ENCODE measurements around the gene IMMP2L. TPM values are rescaled to one million over a fixed set of nuclear protein-coding genes. Genes with fewer than 3 reads are reported as not detected.
"Not testable (repeated sequence)": the region's sequence is repeated elsewhere in the genome, so short reads cannot be mapped to it uniquely, and the experiment has no call there.

IMMP2L gene
- total and polyA plus RNA-seq, 4 donors = 7.3 to 21.1 (median 12.4) TPM

DNA sequence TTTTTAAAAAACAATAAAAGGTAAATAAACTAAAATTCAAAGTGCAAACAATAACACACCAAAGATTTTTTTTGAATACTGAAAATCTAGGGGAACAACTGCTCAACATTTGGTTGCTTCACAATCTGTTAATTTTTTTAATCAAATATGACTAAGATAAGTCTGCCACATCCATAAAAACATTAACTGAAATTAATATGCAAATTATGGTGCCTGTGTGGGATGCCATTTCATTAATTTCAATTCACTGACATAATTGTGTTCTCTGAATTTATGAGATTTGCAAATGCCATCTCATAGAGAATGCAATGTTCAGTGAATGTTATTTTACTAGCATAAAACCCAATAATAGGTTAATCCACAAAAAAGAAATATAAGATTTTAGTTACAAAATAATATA, 237.5 kb downstream of the IMMP2L start (continued):
- TF ChIP-seq JUND (IDR thresholded peaks at IDR 0.05) = no peak
- TF ChIP-seq TAF1 (conservative IDR thresholded peaks at IDR 0.05) = no peak

- Histone ChIP-seq H3K9me3 (ENCODE audit: control insufficient read depth in 4 of 4, low read length in 3 of 4) (no peaks in the 10 kb centered on the region), H3K4me1 (ENCODE audit: control insufficient read depth in 4 of 4, insufficient read depth in 4 of 4, low read length in 3 of 4) (no peaks in the 10 kb centered on the region), H3K9ac (ENCODE audit: low read depth in 1 of 2, low read length in 2 of 2) (no peak overlapping the region), H3K27me3 (ENCODE audit: control insufficient read depth in 4 of 4, insufficient read depth in 4 of 4, low read length in 3 of 4) (no peaks in the 10 kb centered on the region), H3K4me3 (ENCODE audit: low read depth in 1 of 3, low read length in 3 of 3) (no peak overlapping the region), H3K27ac (ENCODE audit: low read depth in 1 of 2, low read length in 2 of 2) (no peak overlapping the region), H3K36me3 (ENCODE audit: control insufficient read depth in 4 of 4, insufficient read depth in 3 of 4, low read depth in 1 of 4, low read length in 3 of 4) (no peaks in the 10 kb centered on the region)
- DNase-seq (ENCODE audit: low spot score) = no peak
- no peak for TF ChIP-seq GABPA (IDR thresholded peaks at IDR 0.05 in 1 of 2, conservative IDR thresholded peaks at IDR 0.05 in 1 of 2)
- TF ChIP-seq, protein P1, sequence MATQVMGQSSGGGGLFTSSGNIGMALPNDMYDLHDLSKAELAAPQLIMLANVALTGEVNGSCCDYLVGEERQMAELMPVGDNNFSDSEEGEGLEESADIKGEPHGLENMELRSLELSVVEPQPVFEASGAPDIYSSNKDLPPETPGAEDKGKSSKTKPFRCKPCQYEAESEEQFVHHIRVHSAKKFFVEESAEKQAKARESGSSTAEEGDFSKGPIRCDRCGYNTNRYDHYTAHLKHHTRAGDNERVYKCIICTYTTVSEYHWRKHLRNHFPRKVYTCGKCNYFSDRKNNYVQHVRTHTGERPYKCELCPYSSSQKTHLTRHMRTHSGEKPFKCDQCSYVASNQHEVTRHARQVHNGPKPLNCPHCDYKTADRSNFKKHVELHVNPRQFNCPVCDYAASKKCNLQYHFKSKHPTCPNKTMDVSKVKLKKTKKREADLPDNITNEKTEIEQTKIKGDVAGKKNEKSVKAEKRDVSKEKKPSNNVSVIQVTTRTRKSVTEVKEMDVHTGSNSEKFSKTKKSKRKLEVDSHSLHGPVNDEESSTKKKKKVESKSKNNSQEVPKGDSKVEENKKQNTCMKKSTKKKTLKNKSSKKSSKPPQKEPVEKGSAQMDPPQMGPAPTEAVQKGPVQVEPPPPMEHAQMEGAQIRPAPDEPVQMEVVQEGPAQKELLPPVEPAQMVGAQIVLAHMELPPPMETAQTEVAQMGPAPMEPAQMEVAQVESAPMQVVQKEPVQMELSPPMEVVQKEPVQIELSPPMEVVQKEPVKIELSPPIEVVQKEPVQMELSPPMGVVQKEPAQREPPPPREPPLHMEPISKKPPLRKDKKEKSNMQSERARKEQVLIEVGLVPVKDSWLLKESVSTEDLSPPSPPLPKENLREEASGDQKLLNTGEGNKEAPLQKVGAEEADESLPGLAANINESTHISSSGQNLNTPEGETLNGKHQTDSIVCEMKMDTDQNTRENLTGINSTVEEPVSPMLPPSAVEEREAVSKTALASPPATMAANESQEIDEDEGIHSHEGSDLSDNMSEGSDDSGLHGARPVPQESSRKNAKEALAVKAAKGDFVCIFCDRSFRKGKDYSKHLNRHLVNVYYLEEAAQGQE (IDR thresholded peaks at IDR 0.05) = no peak
- no peak for TF ChIP-seq TAF1 (conservative IDR thresholded peaks at IDR 0.05)
- no peak for TF ChIP-seq CTCF (IDR thresholded peaks at IDR 0.05; ENCODE audit: low read depth, low read length, missing input control)
- no peak for TF ChIP-seq FOXA2 (IDR thresholded peaks at IDR 0.05)
- TF ChIP-seq, protein P2, sequence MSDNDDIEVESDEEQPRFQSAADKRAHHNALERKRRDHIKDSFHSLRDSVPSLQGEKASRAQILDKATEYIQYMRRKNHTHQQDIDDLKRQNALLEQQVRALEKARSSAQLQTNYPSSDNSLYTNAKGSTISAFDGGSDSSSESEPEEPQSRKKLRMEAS (IDR thresholded peaks at IDR 0.05) = no peak
- no peak for TF ChIP-seq RXRA (IDR thresholded peaks at IDR 0.05)
- no peak for TF ChIP-seq EGR1 (IDR thresholded peaks at IDR 0.05; ENCODE audit: low read depth in 2 of 2)
- TF ChIP-seq HNF4G (IDR thresholded peaks at IDR 0.05) = no peak
- TF ChIP-seq RAD21 (IDR thresholded peaks at IDR 0.05) = no peak
- TF ChIP-seq, protein P3, sequence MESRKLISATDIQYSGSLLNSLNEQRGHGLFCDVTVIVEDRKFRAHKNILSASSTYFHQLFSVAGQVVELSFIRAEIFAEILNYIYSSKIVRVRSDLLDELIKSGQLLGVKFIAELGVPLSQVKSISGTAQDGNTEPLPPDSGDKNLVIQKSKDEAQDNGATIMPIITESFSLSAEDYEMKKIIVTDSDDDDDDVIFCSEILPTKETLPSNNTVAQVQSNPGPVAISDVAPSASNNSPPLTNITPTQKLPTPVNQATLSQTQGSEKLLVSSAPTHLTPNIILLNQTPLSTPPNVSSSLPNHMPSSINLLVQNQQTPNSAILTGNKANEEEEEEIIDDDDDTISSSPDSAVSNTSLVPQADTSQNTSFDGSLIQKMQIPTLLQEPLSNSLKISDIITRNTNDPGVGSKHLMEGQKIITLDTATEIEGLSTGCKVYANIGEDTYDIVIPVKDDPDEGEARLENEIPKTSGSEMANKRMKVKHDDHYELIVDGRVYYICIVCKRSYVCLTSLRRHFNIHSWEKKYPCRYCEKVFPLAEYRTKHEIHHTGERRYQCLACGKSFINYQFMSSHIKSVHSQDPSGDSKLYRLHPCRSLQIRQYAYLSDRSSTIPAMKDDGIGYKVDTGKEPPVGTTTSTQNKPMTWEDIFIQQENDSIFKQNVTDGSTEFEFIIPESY (IDR thresholded peaks at IDR 0.05) = no peak
- no peak for TF ChIP-seq FOXA1 (IDR thresholded peaks at IDR 0.05)
- no peak for TF ChIP-seq SP1 (IDR thresholded peaks at IDR 0.05)
- TF ChIP-seq HNF4A (conservative IDR thresholded peaks at IDR 0.05) = no peak
- TF ChIP-seq, protein P4, sequence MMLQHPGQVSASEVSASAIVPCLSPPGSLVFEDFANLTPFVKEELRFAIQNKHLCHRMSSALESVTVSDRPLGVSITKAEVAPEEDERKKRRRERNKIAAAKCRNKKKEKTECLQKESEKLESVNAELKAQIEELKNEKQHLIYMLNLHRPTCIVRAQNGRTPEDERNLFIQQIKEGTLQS (IDR thresholded peaks at IDR 0.05) = no peak
- no peak for TF ChIP-seq YY1 (IDR thresholded peaks at IDR 0.05)
- TF ChIP-seq JUND (IDR thresholded peaks at IDR 0.05) = no peak
- TF ChIP-seq NR2F2 (IDR thresholded peaks at IDR 0.05) = no peak
Measured at GRCh38 chr7:111324228-111324627, 238.1 kb downstream of the IMMP2L start.

GRCh38 chr7:111323670-111324069, 238.6 kb downstream of the IMMP2L start:
- H3K4me1 ChIP-seq (ENCODE audit: control insufficient read depth in 4 of 4, insufficient read depth in 4 of 4, low read length in 3 of 4); H3K9me3 ChIP-seq (ENCODE audit: control insufficient read depth in 4 of 4, low read length in 3 of 4); H3K36me3 ChIP-seq (ENCODE audit: control insufficient read depth in 4 of 4, insufficient read depth in 3 of 4, low read depth in 1 of 4, low read length in 3 of 4); H3K9ac ChIP-seq (ENCODE audit: low read depth in 1 of 2, low read length in 2 of 2); H3K27ac ChIP-seq (ENCODE audit: low read depth in 1 of 2, low read length in 2 of 2); DNase-seq (ENCODE audit: low spot score); H3K4me3 ChIP-seq (ENCODE audit: low read depth in 1 of 3, low read length in 3 of 3); H3K27me3 ChIP-seq (ENCODE audit: control insufficient read depth in 4 of 4, insufficient read depth in 4 of 4, low read length in 3 of 4): not testable (repeated sequence)
- 98% methylated on average over 3 of the region's 3 CpGs for WGBS

Measured in liver (tissue), 9 donors.